22Rv1 (cell line): Measurements from ENCODE around the gene RAPGEF4.

Experiments
- ZFX ChIP-seq: fragments of 450-650 bp; IDR thresholded peaks from 2 replicates; pipeline ENCODE4 v1.6.1; 2017; ENCODE audit warnings: antibody characterized with exemption, borderline replicate concordance
- TF ChIP-seq, protein P1 (sequence below): fragments of 450-650 bp; IDR thresholded peaks from 2 replicates; pipeline ENCODE4 v1.5.1; 2017; ENCODE audit warnings: mild to moderate bottlenecking

DNA sequence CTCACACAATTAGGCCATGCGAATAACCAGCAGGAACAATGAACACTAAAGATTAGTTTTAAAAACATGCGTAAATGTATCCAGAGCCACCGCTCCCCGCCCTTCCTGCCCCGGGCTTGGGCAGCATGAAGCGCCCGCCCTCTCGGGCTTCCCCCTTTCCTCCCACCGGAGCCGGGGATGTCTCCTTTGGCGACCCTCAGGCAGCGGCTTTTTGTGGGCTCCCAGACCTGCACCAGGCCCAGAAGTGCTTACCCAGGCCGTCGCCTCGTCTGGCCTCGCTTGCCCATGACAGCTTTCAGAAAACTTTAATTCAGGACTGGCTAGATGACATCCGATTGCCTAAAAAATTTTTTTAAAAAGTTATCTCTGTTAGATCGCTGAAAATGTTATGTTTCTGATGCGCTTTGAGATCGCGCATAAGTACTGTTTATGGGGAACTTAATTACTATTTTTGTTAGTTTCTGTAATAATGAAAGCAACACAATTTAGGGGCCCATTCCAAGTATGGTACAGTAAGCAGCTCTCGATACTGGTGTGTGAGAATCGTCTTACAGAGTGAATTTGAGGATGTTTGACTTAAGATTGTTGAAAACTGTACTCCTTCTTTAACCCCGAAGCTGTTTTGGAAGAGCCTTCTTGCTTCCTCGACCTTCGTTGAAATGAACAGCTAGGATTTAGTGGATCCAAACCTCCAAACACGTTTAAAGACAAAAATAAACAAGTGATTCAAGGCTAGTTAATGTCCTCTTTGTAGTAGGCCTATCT, 341.1 kb downstream of the RAPGEF4 start:
- TF ChIP-seq, protein P1, sequence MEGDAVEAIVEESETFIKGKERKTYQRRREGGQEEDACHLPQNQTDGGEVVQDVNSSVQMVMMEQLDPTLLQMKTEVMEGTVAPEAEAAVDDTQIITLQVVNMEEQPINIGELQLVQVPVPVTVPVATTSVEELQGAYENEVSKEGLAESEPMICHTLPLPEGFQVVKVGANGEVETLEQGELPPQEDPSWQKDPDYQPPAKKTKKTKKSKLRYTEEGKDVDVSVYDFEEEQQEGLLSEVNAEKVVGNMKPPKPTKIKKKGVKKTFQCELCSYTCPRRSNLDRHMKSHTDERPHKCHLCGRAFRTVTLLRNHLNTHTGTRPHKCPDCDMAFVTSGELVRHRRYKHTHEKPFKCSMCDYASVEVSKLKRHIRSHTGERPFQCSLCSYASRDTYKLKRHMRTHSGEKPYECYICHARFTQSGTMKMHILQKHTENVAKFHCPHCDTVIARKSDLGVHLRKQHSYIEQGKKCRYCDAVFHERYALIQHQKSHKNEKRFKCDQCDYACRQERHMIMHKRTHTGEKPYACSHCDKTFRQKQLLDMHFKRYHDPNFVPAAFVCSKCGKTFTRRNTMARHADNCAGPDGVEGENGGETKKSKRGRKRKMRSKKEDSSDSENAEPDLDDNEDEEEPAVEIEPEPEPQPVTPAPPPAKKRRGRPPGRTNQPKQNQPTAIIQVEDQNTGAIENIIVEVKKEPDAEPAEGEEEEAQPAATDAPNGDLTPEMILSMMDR, result no peak
- no peak for TF ChIP-seq ZFX
